ENCODE data around the gene TMED5. TPM values are rescaled to one million over a fixed set of nuclear protein-coding genes. Genes with fewer than 3 reads are reported as not detected.

The TMED5 gene
- 60.1 and 60.9 TPM in 2 replicates for total RNA-seq

DNA sequence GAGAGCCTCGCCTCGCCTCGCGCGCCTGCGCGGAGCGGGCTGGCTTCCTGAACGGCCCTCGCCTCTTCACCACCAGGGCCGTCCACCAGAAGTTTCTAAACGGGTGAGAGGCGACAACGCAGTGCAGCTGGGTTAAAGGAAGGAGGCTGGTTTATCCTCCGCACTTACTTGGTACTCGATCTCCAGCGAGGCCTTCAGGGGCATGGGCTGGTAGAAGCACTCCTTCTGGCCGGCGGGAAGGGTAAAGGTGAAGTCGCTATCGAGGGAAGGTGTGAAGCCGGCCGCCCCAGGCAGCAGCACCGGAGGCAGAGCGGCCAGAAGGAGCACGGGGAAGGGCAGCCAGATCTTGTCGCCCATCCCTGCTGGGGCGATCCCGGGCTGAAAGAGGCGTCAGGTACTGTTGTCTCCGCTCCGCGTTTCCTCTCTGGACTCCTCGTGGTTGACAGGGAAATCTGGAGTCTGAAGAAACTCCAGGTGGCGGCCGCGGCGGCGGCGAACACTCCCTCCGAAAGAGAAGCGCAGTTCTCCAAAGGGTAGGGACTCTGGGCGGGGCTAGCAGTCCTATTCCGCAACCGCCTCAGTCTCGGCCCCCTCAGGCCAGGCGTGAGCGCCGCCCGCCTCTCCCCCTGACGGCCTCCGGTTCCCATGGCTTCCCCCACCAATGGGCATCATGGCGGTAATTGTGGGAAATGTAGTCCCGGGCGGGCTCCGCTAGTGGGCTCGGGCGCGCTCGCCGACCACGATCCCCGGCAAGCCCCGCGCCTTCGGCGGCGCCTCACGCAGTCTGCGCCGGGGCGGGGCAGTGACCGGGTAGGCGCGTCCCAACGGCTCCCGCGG, at the start of gene TMED5:
Gene TMED5, minus strand, starts transcription at position 528 of the 837 bp plus-strand sequence. Its CDS starts 171 bp downstream, at position 357.

DNA sequence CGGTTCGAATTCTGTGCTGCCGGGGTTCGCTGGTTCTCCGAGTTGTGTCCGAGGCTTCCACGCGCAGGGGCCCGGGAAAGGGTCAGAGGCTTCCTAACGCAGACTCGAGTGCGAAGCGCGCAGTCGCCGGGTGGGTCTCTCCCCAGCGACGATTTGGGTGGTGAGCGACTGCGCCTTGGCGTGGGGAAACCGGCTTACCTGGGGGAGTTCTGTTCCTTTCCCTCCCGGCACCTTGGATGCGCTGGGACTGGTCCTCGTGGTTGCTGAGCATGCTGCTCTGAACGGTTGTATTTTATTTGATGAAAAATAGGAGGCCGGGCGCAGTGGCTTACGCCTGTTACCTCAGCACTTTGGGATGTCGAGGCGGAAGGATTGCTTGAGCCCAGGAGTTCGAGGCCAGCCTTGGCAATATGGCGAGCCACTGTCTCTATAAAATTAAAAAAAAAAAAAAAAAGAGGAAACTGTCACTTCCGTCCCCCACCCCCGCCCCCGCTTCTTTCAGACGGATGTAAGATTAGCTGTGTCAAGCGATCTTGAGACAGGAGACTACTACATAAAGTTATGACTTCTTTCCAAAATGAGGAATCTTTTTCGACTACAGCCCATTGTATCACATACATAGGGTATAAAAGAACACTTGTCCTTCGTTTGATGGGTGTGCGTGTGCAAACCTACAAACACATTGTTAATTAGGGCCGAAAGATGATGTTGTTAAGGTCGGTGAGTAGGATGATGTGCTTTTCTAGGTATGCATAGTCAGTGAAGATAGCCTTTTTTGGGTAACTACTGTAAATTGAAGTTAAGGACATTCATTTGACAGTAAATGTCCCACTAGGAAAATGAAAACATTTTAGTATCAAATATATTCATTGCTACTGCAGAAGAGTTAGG, 755 bp upstream of the TMED5 start, which contains the start of gene CCDC18:
Gene CCDC18, plus strand, starts transcription at position 2 of the 891 bp plus-strand sequence. CDS start 2,638 bp downstream, outside the sequence.

Small RNA genes lying within 50 kb of the gene (small RNA-seq; reads per million reads assigned to genes)
- not detected for gene AC126124.1

Other genes starting within 250 kb of the TMED5 start
- gene DIPK1A, start 219.0 kb downstream of the TMED5 start, total RNA-seq: 0.65 and 0.67 TPM in 2 replicates
- gene MTF2, start 101.1 kb downstream of the TMED5 start, total RNA-seq: 39.8 and 40.8 TPM in 2 replicates
- 4.6 and 9.3 TPM in 2 replicates for gene CCDC18, start 311 bp upstream of the TMED5 start, total RNA-seq
- gene DR1, start 165.5 kb upstream of the TMED5 start, total RNA-seq: 36.3 and 41.6 TPM in 2 replicates

Data from vein endothelial cell (primary cell).